H1 (cell line): ENCODE results near the gene RNF111. TPM values are rescaled to one million over a fixed set of nuclear protein-coding genes. Genes with fewer than 3 reads are reported as not detected.

Experiments
- CTCF ChIA-PET: fragments of 300-600 bp; sonication (Branson Sonifier 250); formaldehyde crosslinking; loops from one replicate; lab custom pipeline; 2021; ENCODE audit not compliant: partially characterized antibody; lab: Charles Lee
- POLR2A ChIA-PET: fragments of 300-600 bp; sonication (Branson Sonifier 250); formaldehyde crosslinking; loops from one replicate; lab custom pipeline; 2021; ENCODE audit warnings: inconsistent platforms; ENCODE audit not compliant: partially characterized antibody; lab: Charles Lee
- DNase-seq, 2 experiments: peaks; one replicate each; pipeline versions ENCODE4 v3.0.0 to v3.0.0-alpha.2; 2010 to 2022; ENCODE audit warnings: low spot score in 2 of 2, low read depth in 1 of 2, mixed read lengths in 1 of 2
- FAIRE-seq: peaks from 2 replicates; lab custom pipeline; 2011; peaks lifted over from hg19 to GRCh38; lab: Jason Lieb, UNC
- H2AFZ ChIP-seq: 2 replicates; pipeline ENCODE4 v1.8.1; 2012; ENCODE audit warnings: low read length, inconsistent platforms
- H2AK5ac ChIP-seq: 2 replicates; pipeline ENCODE4 v1.6.1; 2013; ENCODE audit warnings: low read depth, low read length
- H2BK120ac ChIP-seq: replicated peaks from 2 replicates; pipeline ENCODE3; 2013; ENCODE audit warnings: low read depth, low read length, inconsistent platforms
- H2BK12ac ChIP-seq: 2 replicates; pipeline ENCODE4 v1.6.1; 2013; ENCODE audit warnings: low read depth, low read length
- H2BK15ac ChIP-seq: 2 replicates; pipeline ENCODE4 v1.6.1; 2013; ENCODE audit warnings: low read length
- H2BK20ac ChIP-seq: 2 replicates; pipeline ENCODE4 v1.6.1; 2013; ENCODE audit warnings: low read length
- H2BK5ac ChIP-seq: 2 replicates; pipeline ENCODE4 v1.6.1; 2013; ENCODE audit warnings: low read depth, low read length
- H3K14ac ChIP-seq: 2 replicates; pipeline ENCODE4 v1.6.1; 2013; ENCODE audit warnings: inconsistent platforms; ENCODE audit not compliant: insufficient read length
- H3K18ac ChIP-seq: 2 replicates; pipeline ENCODE4 v1.6.1; 2013; ENCODE audit warnings: low read length; ENCODE audit errors: extremely low read depth
- H3K23ac ChIP-seq: 2 replicates; pipeline ENCODE4 v1.6.1; 2013; ENCODE audit warnings: inconsistent platforms; ENCODE audit not compliant: insufficient read length
- H3K23me2 ChIP-seq: 2 replicates; pipeline ENCODE4 v1.6.1; 2013; ENCODE audit warnings: low read depth, low read length
- H3K27ac ChIP-seq: 2 replicates; pipeline ENCODE4 v1.6.1; 2011; ENCODE audit warnings: low read depth, low read length, inconsistent platforms
- H3K27me3 ChIP-seq, 4 experiments: replicated peaks in 1 of 4; 1 replicate in 1 of 4; 2 replicates in 3 of 4; pipeline versions ENCODE4 v1.6.1 to v1.8.1; 2011 to 2013; ENCODE audit warnings: low read length in 3 of 4, mild to moderate bottlenecking in 3 of 4, inconsistent platforms in 2 of 4, mixed read lengths in 2 of 4, moderate library complexity in 1 of 4; ENCODE audit not compliant: control insufficient read depth in 3 of 4, insufficient read depth in 3 of 4; ENCODE audit errors: extremely low read depth in 1 of 4
- H3K36me3 ChIP-seq, 4 experiments: 2 replicates each; pipeline versions ENCODE4 v1.6.1 to v1.8.1; 2011 to 2013; ENCODE audit warnings: mild to moderate bottlenecking in 4 of 4, low read length in 3 of 4, moderate library complexity in 2 of 4, control low read depth in 1 of 4, inconsistent platforms in 1 of 4; ENCODE audit not compliant: insufficient read depth in 4 of 4, control insufficient read depth in 2 of 4
- H3K4ac ChIP-seq: replicated peaks from 2 replicates; pipeline ENCODE3; 2013; ENCODE audit warnings: low read length, low read depth, mixed read lengths, inconsistent platforms; ENCODE audit not compliant: insufficient read length
- H3K4me1 ChIP-seq, 4 experiments: replicated peaks in 1 of 4; 1 replicate in 1 of 4; 2 replicates in 3 of 4; pipeline versions ENCODE4 v1.6.1 to v1.8.1; 2011 to 2013; ENCODE audit warnings: low read length in 3 of 4, inconsistent platforms in 2 of 4, mixed read lengths in 1 of 4; ENCODE audit not compliant: insufficient read depth in 4 of 4, control insufficient read depth in 3 of 4
- H3K4me2 ChIP-seq, 2 experiments: 2 replicates each; pipeline versions ENCODE4 v1.6.1 to v1.8.1; 2011 to 2013; ENCODE audit warnings: low read depth in 2 of 2, low read length in 2 of 2, control low read depth in 1 of 2, inconsistent platforms in 1 of 2, mild to moderate bottlenecking in 1 of 2; ENCODE audit not compliant: insufficient read depth in 1 of 2
- H3K4me3 ChIP-seq, 4 experiments: fragments of 200-600, 300-600 bp in 1 of 4; sonication (generic), shearing (Covaris generic), sonication (Bioruptor Twin) in 1 of 4; 2 replicates each; pipeline versions ENCODE4 v1.5.1 to v1.8.1; 2011 to 2016; ENCODE audit warnings: low read length in 4 of 4, low read depth in 3 of 4, control low read depth in 2 of 4, inconsistent platforms in 2 of 4, mild to moderate bottlenecking in 2 of 4, mixed read lengths in 1 of 4, moderate library complexity in 1 of 4; ENCODE audit not compliant: insufficient read depth in 2 of 4; ENCODE audit errors: extremely low read depth in 1 of 4
- H3K56ac ChIP-seq: replicated peaks from 2 replicates; pipeline ENCODE3; 2013; ENCODE audit warnings: low read depth, mild to moderate bottlenecking, mixed read lengths, low read length, inconsistent platforms; ENCODE audit not compliant: insufficient read length
- H3K79me1 ChIP-seq: 2 replicates; pipeline ENCODE4 v1.6.1; 2013; ENCODE audit warnings: low read depth, low read length, control low read depth
- H3K79me2 ChIP-seq, 2 experiments: 2 replicates each; pipeline versions ENCODE4 v1.6.1 to v1.8.1; 2012 to 2013; ENCODE audit warnings: low read length in 2 of 2, mild to moderate bottlenecking in 2 of 2, inconsistent platforms in 1 of 2; ENCODE audit not compliant: insufficient read depth in 2 of 2, control insufficient read depth in 1 of 2
- H3K9ac ChIP-seq, 4 experiments: replicated peaks in 1 of 4; 1 replicate in 1 of 4; 2 replicates in 3 of 4; pipeline versions ENCODE4 v1.6.1 to v1.8.1; 2011 to 2013; ENCODE audit warnings: low read depth in 3 of 4, low read length in 3 of 4, control low read depth in 2 of 4, mild to moderate bottlenecking in 2 of 4, moderate library complexity in 2 of 4, inconsistent platforms in 1 of 4; ENCODE audit errors: extremely low read depth in 1 of 4
- H3K9me3 ChIP-seq, 2 experiments: 2 replicates each; pipeline versions ENCODE4 v1.6.1 to v1.8.1; 2012 to 2013; ENCODE audit warnings: mild to moderate bottlenecking in 2 of 2, moderate library complexity in 2 of 2, control low read depth in 1 of 2, inconsistent platforms in 1 of 2, low read depth in 1 of 2, low read length in 1 of 2, mixed read lengths in 1 of 2; ENCODE audit not compliant: insufficient read depth in 2 of 2
- H4K20me1 ChIP-seq, 2 experiments: replicated peaks in 1 of 2; 2 replicates each; pipeline versions ENCODE3 to v1.8.1; 2011 to 2013; ENCODE audit warnings: inconsistent platforms in 2 of 2, low read length in 2 of 2, mild to moderate bottlenecking in 1 of 2; ENCODE audit not compliant: insufficient read depth in 2 of 2, control insufficient read depth in 1 of 2
- H4K5ac ChIP-seq: 2 replicates; pipeline ENCODE4 v1.6.1; 2013; ENCODE audit warnings: low read length, low read depth, mixed read lengths, inconsistent platforms; ENCODE audit not compliant: insufficient read length
- H4K8ac ChIP-seq: 2 replicates; pipeline ENCODE4 v1.8.0; 2013; ENCODE audit warnings: mild to moderate bottlenecking, moderate library complexity, low read length, inconsistent platforms; ENCODE audit not compliant: insufficient read depth; ENCODE audit errors: extremely low read depth
- H4K91ac ChIP-seq: replicated peaks from 2 replicates; pipeline ENCODE3; 2013; ENCODE audit warnings: low read length, mixed read lengths, inconsistent platforms; ENCODE audit not compliant: insufficient read length
- CBX8 ChIP-seq: fragments of 300-800, 300-1000 bp; sonication (generic); IDR thresholded peaks from 2 replicates; pipeline ENCODE4 v1.7.1; 2016; ENCODE audit warnings: low read depth, low read length, borderline replicate concordance
- JUN ChIP-seq: IDR thresholded peaks from 2 replicates; pipeline ENCODE4 v1.6.1; 2011; ENCODE audit warnings: low read depth, mild to moderate bottlenecking, improper control_type of control experiment, low read length
- POLR2AphosphoS5 ChIP-seq: IDR thresholded peaks from 2 replicates; pipeline ENCODE4 v1.6.1; 2011; ENCODE audit warnings: low read depth, low read length
- POU5F1 ChIP-seq: IDR thresholded peaks from 2 replicates; pipeline ENCODE4 v1.6.1; 2011; ENCODE audit warnings: low read depth, mild to moderate bottlenecking, low read length, moderate library complexity
- WGBS, 2 experiments: shearing (Covaris generic) in 1 of 2; methylation state at CpG; one replicate each; pipeline versions ENCODE4 v1.1.6 to v1.1.7; 2013 to 2015; ENCODE audit warnings: low lambda C conversion rate in 2 of 2, mixed read lengths in 2 of 2, inconsistent platforms in 1 of 2, low coverage in 1 of 2, missing lambda C conversion rate in 1 of 2; ENCODE audit not compliant: insufficient replicate concordance in 2 of 2, insufficient coverage in 1 of 2, insufficient read length in 1 of 2; ENCODE audit errors: extremely low coverage in 1 of 2, missing lambda C conversion rate in 1 of 2; 5-methylcytosine and 5-hydroxymethylcytosine counted together
- polyA plus RNA-seq, 7 experiments: library from polyadenylated mRNA; depleted of rRNA in 3 of 7; stranded (reverse) in 5 of 7; unstranded in 2 of 7; fragments of >200 nt in 5 of 7; fragments of 200-250 nt in 2 of 7; gene quantifications; 1 replicate in 5 of 7; 2 replicates in 1 of 7; 4 replicates in 1 of 7; pipeline versions ENCODE4 v1.2.1 to v1.2.3, GENCODE V29; 2011 to 2013; ENCODE audit warnings: missing spikeins in 2 of 7, mixed read lengths in 2 of 7
- total RNA-seq: library from RNA; stranded (reverse); fragmentation: NEBNext Ultra II Directional; extraction: Animal tissue kit (Norgen Biotek cat#: 25700); gene quantifications from 2 replicates; pipeline ENCODE4 v1.2.1, GENCODE V29; 2021

The RNF111 gene
- total and polyA plus RNA-seq, 2 of the 8 experiments (the other 6 are each of a cell fraction or from before 2014, with no cell fraction given), result 18.5 to 26.6 TPM

DNA sequence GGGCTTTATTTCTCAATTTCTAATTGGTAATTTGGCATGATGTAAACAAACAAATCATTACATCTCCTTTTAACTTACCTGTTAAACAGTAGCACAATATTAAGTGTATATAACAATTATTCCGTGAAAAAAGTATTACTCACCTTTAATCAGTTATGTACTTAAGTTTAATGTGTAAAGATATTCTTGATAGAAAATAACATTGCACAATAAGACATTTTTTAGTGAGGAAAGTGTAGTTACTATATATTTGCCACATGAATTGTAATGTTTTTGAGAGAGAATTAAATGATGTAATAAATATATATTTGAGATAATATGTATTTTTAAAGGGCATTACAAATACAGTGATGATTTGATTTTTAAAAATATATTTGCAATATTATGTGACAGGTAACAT lies 106.6 kb downstream of the RNF111 start:
- Histone ChIP-seq H4K5ac (no peak overlapping the region), H3K56ac (no peak overlapping the region), H3K4ac (no peak overlapping the region), H3K14ac (no peak overlapping the region), H2AFZ (no peak overlapping the region), H2AK5ac (no peak overlapping the region), H3K4me2 (no peak overlapping the region), H4K8ac (no peak overlapping the region), H3K4me3 (no peak overlapping the region), H3K9me3 (no peaks in the 10 kb centered on the region), H3K27me3 (no peaks in the 10 kb centered on the region), H2BK12ac (no peak overlapping the region), H4K20me1 (peaks cover 0 to 2% of the 10 kb centered on the region in 2 experiments), H3K18ac (no peak overlapping the region), H2BK5ac (no peak overlapping the region), H3K23ac (no peak overlapping the region), H3K79me2 (no peaks in the 10 kb centered on the region), H4K91ac (no peak overlapping the region), H2BK20ac (no peak overlapping the region), H3K4me1 (no peaks in the 10 kb centered on the region), H3K36me3 (peaks cover 0 to 63% (median 23%) of the 10 kb centered on the region in 4 experiments; a peak in 6 of 8 replicates), H3K27ac (no peak overlapping the region), H2BK120ac (no peak overlapping the region), H2BK15ac (no peak overlapping the region), H3K9ac (no peak overlapping the region), H3K23me2 (no peaks in the 10 kb centered on the region), H3K79me1 (no peaks in the 10 kb centered on the region)
- WGBS, 2 experiments, result 94% methylated on average over 1 of the region's 1 CpG; no CpG with 5 or more reads in 1 of the 2 experiments
- DNase-seq (no peak), FAIRE-seq (no peak)
- CTCF ChIA-PET, result no interaction called here
- POLR2A ChIA-PET, result interaction anchor here (0.5 to 1.3 kb wide), 2 partner anchors 13 to 23 kb away, joined by 3 read pairs; no protein-coding TSS in a partner anchor
- TF ChIP-seq JUN (no peak), POLR2AphosphoS5 (no peak), CBX8 (no peak), POU5F1 (no peak)
